ENCODE data around the gene MAPKAP1. TPM values are rescaled to one million over a fixed set of nuclear protein-coding genes. Genes with fewer than 3 reads are reported as not detected.

MAPKAP1 gene
- total and polyA plus RNA-seq, 9 of the 15 experiments (the other 6 are each of a cell fraction or from before 2014, with no cell fraction given) = 2.6 to 82.1 (median 61.1) TPM

- TF ChIP-seq ARID1B (IDR thresholded peaks at IDR 0.05) (peak; percentile 57), ZNF57 (CRISPR knock-in tag; IDR thresholded peaks at IDR 0.05) (no peak), SMC3 (conservative IDR thresholded peaks at IDR 0.05; ENCODE audit: insufficient read depth, low read depth, low read length) (no peak), ZBTB7A (IDR thresholded peaks at IDR 0.05; ENCODE audit: borderline replicate concordance, control insufficient read depth, low read depth, low read length) (peak; percentile 63; the same call in 1 of the 2 replicates), E2F4 (CRISPR knock-in tag; IDR thresholded peaks at IDR 0.05; ENCODE audit: low read depth) (no peak), ZNF324 (CRISPR knock-in tag; IDR thresholded peaks at IDR 0.05) (no peak), ZNF408 (CRISPR knock-in tag; IDR thresholded peaks at IDR 0.05; ENCODE audit: low read depth) (no peak), STAT5B (CRISPR knock-in tag; IDR thresholded peaks at IDR 0.05) (no peak), XRCC4 (IDR thresholded peaks at IDR 0.05; ENCODE audit: extremely low read depth, insufficient read depth, insufficient read length) (no peak), SETDB1 (IDR thresholded peaks at IDR 0.05; ENCODE audit: low read length) (no peak), ETS2 (tag; IDR thresholded peaks at IDR 0.05; ENCODE audit: borderline replicate concordance, poor library complexity, severe bottlenecking) (no peak), ASH1L (IDR thresholded peaks at IDR 0.05; ENCODE audit: borderline replicate concordance, low read depth, partially characterized antibody) (no peak), CREBBP (IDR thresholded peaks at IDR 0.05; ENCODE audit: low read depth, low read length) (no peak), ESRRA (IDR thresholded peaks at IDR 0.05; ENCODE audit: borderline replicate concordance, low read depth) (no peak), ZNF561 (CRISPR knock-in tag; conservative IDR thresholded peaks at IDR 0.05) (no peak), E2F1 (CRISPR knock-in tag; IDR thresholded peaks at IDR 0.05) (no peak), RBM17 (IDR thresholded peaks at IDR 0.05; ENCODE audit: borderline replicate concordance, low read depth, low read length) (no peak), MYNN (IDR thresholded peaks at IDR 0.05) (no peak), MYNN (CRISPR knock-in tag; IDR thresholded peaks at IDR 0.05) (no peak), NFE2 (IDR thresholded peaks at IDR 0.05; ENCODE audit: low read depth) (peak; percentile 81), ZNF639 (CRISPR knock-in tag; conservative IDR thresholded peaks at IDR 0.05 in 1 of 2, IDR thresholded peaks at IDR 0.05 in 1 of 2) (no peak), HOXB6 (CRISPR knock-in tag; IDR thresholded peaks at IDR 0.05; ENCODE audit: borderline replicate concordance) (no peak), EZH2 (IDR thresholded peaks at IDR 0.05; ENCODE audit: borderline replicate concordance, low read depth, low read length) (no peak), ZSCAN32 (CRISPR knock-in tag; IDR thresholded peaks at IDR 0.05) (no peak), ZBTB12 (CRISPR knock-in tag; IDR thresholded peaks at IDR 0.05) (no peak), DPF2 (IDR thresholded peaks at IDR 0.05) (peak; percentile 77)
Measured at GRCh38 chr9:125626187-125626586, 80.8 kb downstream of the MAPKAP1 start (continued).

Measured in K562 (cell line).